Activated B cell treated with CpG ODN at 0.5 μM for 24 hours (primary cell): ENCODE results near the gene ADAMTS13. TPM values are rescaled to one million over a fixed set of nuclear protein-coding genes. Genes with fewer than 3 reads are reported as not detected.

Experiments used
- ATAC-seq: fragments of 200-7000 bp; cut with Tn5 transposase; one replicate; pipeline ENCODE4 v1.10.0; 2021; ENCODE audit warnings: low read depth, mild to moderate bottlenecking, moderate library complexity
- CTCF ChIA-PET: fragments of 350-600 bp; sonication (Branson Sonifier 250); formaldehyde crosslinking; loops from one replicate; lab custom pipeline; 2021; ENCODE audit warnings: antibody characterized with exemption; lab: Charles Lee
- POLR2A ChIA-PET: fragments of 350-600 bp; sonication (Branson Sonifier 250); formaldehyde crosslinking; loops from one replicate; lab custom pipeline; 2021; ENCODE audit warnings: antibody characterized with exemption; lab: Charles Lee
- DNase-seq: peaks from one replicate; pipeline ENCODE4 v3.0.0; 2022
- H3K27ac Mint-ChIP-seq: one replicate; pipeline ENCODE4 v1.8.0; 2020; ENCODE audit warnings: mixed read lengths
- H3K27me3 Mint-ChIP-seq: one replicate; pipeline ENCODE4 v1.8.0; 2021; ENCODE audit warnings: mixed read lengths
- H3K36me3 Mint-ChIP-seq: one replicate; pipeline ENCODE4 v1.8.0; 2021; ENCODE audit warnings: low read depth, mixed read lengths
- H3K4me1 Mint-ChIP-seq: one replicate; pipeline ENCODE4 v1.8.0; 2021; ENCODE audit warnings: mixed read lengths
- H3K4me3 Mint-ChIP-seq: one replicate; pipeline ENCODE4 v1.8.0; 2020; ENCODE audit warnings: mild to moderate bottlenecking, mixed read lengths
- H3K9me3 Mint-ChIP-seq: one replicate; pipeline ENCODE4 v1.8.0; 2020; ENCODE audit warnings: mixed read lengths
- CTCF ChIP-seq: fragments of 200-600 bp; IDR thresholded peaks from one replicate; pipeline ENCODE4 v1.8.0; 2022; ENCODE audit warnings: antibody characterized with exemption, mild to moderate bottlenecking
- intact Hi-C: fragments of 100-400 bp; cut with micrococcal nuclease; formaldehyde crosslinking; loops from one replicate; pipeline ENCODE4 v1.15.1; 2024
- total RNA-seq: library from RNA; stranded (reverse); gene quantifications from 2 replicates; pipeline ENCODE4 v1.2.3, GENCODE V29; 2022

The ADAMTS13 gene
- total RNA-seq, 1 donor from 2014 or later: 1.9 TPM

GRCh38 chr9:133377721-133378216 lies 44.4 kb upstream of the ADAMTS13 start:
- H3K4me3 Mint-ChIP-seq: no peak overlapping the region
- no peak overlapping the region for H3K27ac Mint-ChIP-seq
- CTCF ChIA-PET: interaction anchor here (1.2 kb wide), 1 partner anchor 191 kb away, joined by 4 read pairs; no protein-coding TSS in a partner anchor

GRCh38 chr9:133378408-133378962 lies 43.7 kb upstream of the ADAMTS13 start:
- DNase-seq (no peak), ATAC-seq (no peak)
- intact Hi-C loops: loop anchor here (10.0 kb wide), 2 partner anchors 646 to 756 kb away; partner anchors contain the start of genes BRD3OS and WDR5
- no peaks in the 10 kb centered on the region for H3K9me3 Mint-ChIP-seq
- no peaks in the 10 kb centered on the region for H3K27me3 Mint-ChIP-seq
- H3K4me3 Mint-ChIP-seq: no peak overlapping the region
- no peak for TF ChIP-seq CTCF
- peaks cover 17% of the 10 kb centered on the region for H3K4me1 Mint-ChIP-seq
- no peak overlapping the region for H3K27ac Mint-ChIP-seq
- peaks cover 3% of the 10 kb centered on the region for H3K36me3 Mint-ChIP-seq
- POLR2A ChIA-PET: interaction anchor here (0.6 kb wide), 1 partner anchor 57 kb away, joined by 3 read pairs; no protein-coding TSS in a partner anchor
- CTCF ChIA-PET: interaction anchor here (1.0 kb wide), 1 partner anchor 30 kb away, joined by 3 read pairs; the partner anchor contains the start of genes MED22 and RPL7A

More at GRCh38 chr9:133377721-133378216, 44.4 kb upstream of the ADAMTS13 start:
- TF ChIP-seq CTCF: no peak
- no peak for ATAC-seq
- Mint-ChIP-seq H3K4me1 (peaks cover 21% of the 10 kb centered on the region), H3K9me3 (no peaks in the 10 kb centered on the region), H3K36me3 (peaks cover 7% of the 10 kb centered on the region), H3K27me3 (no peaks in the 10 kb centered on the region)
- POLR2A ChIA-PET: interaction anchor here (0.7 to 2.0 kb wide), 4 partner anchors 22 to 896 kb away, joined by 3 to 10 read pairs (median 6); partner anchors contain the start of genes SURF1 and SURF2
- DNase-seq: no peak
- intact Hi-C loops: loop anchor here (10.0 kb wide), 2 partner anchors 647 to 757 kb away; partner anchors contain the start of genes BRD3OS and WDR5

GRCh38 chr9:133379153-133380086 lies 42.7 kb upstream of the ADAMTS13 start:
- Mint-ChIP-seq H3K4me3 (no peak overlapping the region), H3K27ac (no peak overlapping the region), H3K9me3 (no peaks in the 10 kb centered on the region), H3K36me3 (peaks cover 3% of the 10 kb centered on the region), H3K4me1 (peaks cover 10% of the 10 kb centered on the region), H3K27me3 (no peaks in the 10 kb centered on the region)
- ChIA-PET POLR2A (interaction anchor here (0.6 kb wide), 2 partner anchors 56 to 785 kb away, joined by 3 to 5 read pairs; partner anchors contain the start of gene RNU6ATAC), CTCF (interaction anchor here (0.5 to 1.0 kb wide), 3 partner anchors 13 to 49 kb away, joined by 3 read pairs; partner anchors contain the start of genes MED22 and RPL7A)
- intact Hi-C loops: loop anchor here (10.0 kb wide), 2 partner anchors 645 to 755 kb away; partner anchors contain the start of genes BRD3OS and WDR5
- ATAC-seq: no peak
- no peak for DNase-seq
- no peak for TF ChIP-seq CTCF

- no peak for TF ChIP-seq CTCF
- intact Hi-C loops: no loop called here
- Mint-ChIP-seq H3K4me3 (no peak overlapping the region), H3K36me3 (no peaks in the 10 kb centered on the region), H3K27ac (no peak overlapping the region), H3K4me1 (peaks cover 3% of the 10 kb centered on the region), H3K9me3 (no peaks in the 10 kb centered on the region), H3K27me3 (no peaks in the 10 kb centered on the region)
- DNase-seq: no peak
- ChIA-PET CTCF (no interaction called here), POLR2A (interaction anchor here (0.6 kb wide), 1 partner anchor 79 kb away, joined by 3 read pairs; the partner anchor contains the start of gene CACFD1)
- no peak for ATAC-seq
These were observed 41.4 kb upstream of the ADAMTS13 start for GRCh38 chr9:133380734-133381133.
